B cell (primary cell): ENCODE measurements around the gene ZNF503.

Source experiments
- EZH2 ChIP-seq: IDR thresholded peaks from 2 replicates; pipeline ENCODE4 v1.6.1; 2012; ENCODE audit warnings: borderline replicate concordance, low read depth, mild to moderate bottlenecking, moderate library complexity, low read length; ENCODE audit not compliant: insufficient read depth, poor library complexity, severe bottlenecking
- TF ChIP-seq, protein P1 (sequence below): fragments of 200-600 bp; IDR thresholded peaks from one replicate; pipeline ENCODE4 v1.8.0; 2022; ENCODE audit warnings: antibody characterized with exemption, mild to moderate bottlenecking

DNA sequence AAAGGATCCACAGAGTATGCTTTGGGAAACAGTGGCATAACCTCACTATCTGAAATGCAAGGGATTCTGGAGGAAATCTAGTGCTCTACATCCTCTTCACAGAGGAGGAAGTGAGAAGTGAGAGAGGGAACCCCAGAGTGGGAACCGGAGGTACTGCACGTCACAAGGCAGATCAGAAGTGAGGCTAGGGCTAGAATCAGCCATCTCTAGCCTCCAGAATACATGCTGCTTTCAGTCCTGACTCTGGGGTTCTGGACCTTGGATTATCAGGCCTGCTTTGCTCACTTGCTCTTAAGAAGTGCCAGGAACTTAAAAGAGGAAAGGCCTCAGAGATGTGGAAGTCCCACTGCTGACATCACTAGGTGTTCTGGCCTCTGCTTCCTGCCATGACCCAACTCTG lies 25.7 kb downstream of the ZNF503 start:
- TF ChIP-seq, protein P1, sequence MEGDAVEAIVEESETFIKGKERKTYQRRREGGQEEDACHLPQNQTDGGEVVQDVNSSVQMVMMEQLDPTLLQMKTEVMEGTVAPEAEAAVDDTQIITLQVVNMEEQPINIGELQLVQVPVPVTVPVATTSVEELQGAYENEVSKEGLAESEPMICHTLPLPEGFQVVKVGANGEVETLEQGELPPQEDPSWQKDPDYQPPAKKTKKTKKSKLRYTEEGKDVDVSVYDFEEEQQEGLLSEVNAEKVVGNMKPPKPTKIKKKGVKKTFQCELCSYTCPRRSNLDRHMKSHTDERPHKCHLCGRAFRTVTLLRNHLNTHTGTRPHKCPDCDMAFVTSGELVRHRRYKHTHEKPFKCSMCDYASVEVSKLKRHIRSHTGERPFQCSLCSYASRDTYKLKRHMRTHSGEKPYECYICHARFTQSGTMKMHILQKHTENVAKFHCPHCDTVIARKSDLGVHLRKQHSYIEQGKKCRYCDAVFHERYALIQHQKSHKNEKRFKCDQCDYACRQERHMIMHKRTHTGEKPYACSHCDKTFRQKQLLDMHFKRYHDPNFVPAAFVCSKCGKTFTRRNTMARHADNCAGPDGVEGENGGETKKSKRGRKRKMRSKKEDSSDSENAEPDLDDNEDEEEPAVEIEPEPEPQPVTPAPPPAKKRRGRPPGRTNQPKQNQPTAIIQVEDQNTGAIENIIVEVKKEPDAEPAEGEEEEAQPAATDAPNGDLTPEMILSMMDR: no peak
- no peak for TF ChIP-seq EZH2
